NCI-H774 (cell line): ENCODE results near the gene WSB1.

ENCODE experiments used
- DNase-seq: peaks from one replicate; lab custom pipeline; 2025; lab: John Stamatoyannopoulos, UW

Gene WSB1

GRCh38 chr17:27339198-27339835 lies 45.4 kb downstream of the WSB1 start:
- DNase-seq: no peak

DNA sequence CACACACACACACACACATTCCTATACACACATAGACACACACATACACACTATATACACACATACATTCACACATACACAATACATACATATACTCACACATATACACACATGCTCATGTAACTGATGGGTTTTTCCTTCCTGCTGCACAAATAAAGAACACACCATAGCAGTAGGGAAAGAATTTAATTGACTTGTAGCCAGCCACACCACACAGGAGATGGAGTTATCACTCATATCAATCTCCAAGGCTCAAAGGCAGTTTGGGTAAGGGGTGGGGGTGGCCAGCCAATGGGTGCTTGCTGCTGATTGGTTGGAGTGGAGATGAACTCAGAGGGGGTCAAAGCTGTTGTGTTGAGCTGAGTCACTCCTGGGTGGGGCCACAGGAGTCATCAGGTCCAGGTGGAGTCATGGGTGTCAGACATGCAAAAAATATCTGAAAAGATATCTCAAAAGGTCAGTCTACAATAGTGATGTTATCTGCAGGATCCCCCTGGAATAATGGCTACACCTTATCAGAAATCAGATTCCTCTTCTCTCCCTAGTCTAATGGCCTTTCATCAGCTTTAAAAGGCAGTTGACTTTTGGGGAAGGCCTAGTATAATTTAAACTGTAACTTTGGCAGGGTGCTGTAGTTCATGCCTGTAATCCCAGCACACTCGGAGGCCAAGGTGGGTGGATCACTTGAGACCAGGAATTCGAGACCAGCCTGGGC lies 46.1 kb downstream of the WSB1 start:
- no peak for DNase-seq

DNA sequence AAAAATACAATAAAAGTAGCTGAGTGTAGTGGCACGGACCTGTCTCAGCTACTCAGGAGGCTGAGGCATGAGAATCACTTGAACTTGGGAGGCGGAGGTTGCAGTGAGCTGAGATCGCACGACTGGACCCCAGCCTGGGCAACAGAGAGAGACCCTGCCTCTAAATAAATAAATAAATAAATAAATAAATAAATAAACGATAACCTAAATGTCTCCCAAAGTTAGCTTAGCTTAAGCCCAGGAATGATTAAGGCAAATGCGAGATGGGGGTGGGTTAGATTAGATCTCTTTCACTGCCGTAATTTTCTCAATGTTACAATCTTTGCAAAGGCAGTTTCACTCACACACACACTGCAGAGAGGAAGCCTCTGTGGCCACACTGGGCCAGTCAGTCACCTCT lies 46.7 kb downstream of the WSB1 start:
- DNase-seq: no peak

DNA sequence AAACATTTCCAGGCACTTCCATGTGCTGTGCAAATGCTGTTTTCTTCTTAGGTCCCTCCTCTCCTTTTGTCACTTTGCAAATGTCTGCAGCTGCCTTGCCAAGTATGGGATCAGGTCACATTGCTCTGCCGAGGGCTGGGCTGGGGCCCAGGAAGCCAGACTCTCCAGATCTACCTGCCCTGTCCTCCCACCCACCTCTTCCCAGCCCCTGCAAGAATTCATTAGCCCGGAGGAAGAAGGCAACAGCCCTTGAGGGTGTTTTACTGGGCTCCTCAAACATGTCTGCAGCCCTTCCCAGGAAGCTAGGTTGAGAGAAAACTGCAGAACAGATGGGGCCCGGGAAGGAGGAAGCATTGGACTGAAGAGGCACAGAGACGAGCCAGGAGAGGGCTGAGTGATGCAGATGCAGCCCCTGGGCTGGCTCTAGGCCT lies 47.1 kb downstream of the WSB1 start:
- no peak for DNase-seq

- DNase-seq: no peak
These were observed 48.1 kb downstream of the WSB1 start for GRCh38 chr17:27342059-27342458.

DNA sequence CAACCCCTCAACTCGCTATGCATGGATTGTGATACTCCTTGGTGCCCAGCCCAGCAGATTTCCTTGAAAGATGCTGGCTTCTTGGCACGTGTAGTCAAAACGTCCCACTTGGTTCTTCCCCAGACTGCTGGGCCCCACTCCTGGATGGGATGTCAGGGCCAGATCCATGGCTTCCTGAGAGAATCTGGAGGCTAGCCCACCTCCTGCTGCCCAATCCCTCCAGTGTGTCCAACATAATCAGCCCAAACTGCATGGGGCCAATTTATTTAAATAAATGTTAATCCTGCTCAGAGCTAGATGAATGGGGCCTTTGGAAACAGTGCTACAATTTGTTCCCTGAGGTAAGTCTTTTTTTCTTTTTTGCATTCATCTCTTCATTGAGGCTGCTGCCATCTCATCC lies 49.4 kb downstream of the WSB1 start:
- no peak for DNase-seq

- no peak for DNase-seq
These were observed 50.2 kb downstream of the WSB1 start for GRCh38 chr17:27343977-27344607.

DNA sequence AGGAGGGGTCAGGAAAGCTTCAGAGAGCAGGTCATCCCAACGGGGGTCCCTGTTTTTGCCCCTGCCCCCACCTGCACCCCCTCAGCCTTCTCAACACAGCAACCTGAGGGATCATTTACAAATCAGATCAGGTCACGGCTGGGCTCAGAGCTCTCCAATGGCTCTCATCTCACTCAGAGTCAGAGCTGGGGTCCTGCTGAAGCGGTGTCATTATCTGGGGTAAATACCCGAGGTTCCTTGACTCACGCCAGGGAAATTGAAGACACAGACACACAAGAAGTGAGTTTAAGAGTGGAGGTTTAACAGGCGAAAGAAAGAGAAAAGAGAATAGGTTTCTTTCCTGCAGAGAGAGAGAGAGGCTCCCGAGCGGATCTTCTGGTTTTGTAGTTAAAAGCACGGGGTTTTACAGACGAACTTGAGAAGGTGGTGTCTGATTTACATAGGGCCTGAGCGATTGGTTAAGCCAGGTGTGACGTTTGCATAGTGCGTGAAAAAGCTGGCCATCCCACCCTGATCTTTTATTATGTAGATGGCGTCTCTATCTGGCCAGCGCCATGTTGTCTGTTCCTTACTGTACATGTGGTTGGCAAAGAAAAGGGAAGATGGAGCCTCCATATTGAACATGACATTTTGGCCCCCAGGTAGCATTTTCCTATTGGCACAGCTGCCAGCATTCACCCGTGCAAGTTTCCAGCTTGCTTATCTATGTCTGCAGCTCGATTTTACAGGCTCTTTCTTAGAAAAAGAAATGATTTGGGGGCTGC lies 51.4 kb downstream of the WSB1 start:
- DNase-seq: peak; percentile 94

DNA sequence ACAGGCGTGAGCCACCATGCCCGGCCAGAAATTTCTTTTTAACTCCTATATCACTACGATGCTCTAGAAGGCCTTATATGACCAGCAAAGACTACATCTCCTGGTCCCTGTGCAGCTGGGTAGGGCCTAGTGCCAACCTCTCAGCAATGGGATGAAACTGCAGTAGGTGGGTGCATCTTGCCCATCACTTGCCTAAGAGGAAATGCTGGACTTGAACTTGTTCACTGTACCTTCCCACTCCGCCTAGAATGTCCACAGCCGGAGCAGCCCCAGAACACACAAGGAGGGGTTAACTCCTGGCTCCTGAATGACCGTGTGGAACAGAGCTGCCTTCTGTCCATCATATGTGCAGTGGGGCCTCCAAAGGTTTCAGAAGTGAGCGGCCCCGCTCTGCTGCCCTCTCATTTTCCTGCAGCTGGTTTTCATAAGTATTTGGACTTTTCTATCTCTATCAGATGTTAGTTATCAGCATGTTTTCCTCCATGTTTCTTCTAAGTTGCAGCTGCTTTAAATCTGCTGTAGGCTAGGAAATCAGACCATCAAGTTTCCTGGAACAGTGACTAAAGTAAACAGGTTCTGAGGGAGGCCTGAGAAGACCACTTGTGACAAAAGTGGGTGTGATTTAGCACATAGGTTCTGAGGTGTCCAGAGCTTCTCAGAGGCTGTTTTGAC lies 52.5 kb downstream of the WSB1 start:
- DNase-seq: no peak

GRCh38 chr17:27348196-27348595 lies 54.3 kb downstream of the WSB1 start:
- DNase-seq: no peak

GRCh38 chr17:27349540-27350021 lies 55.7 kb downstream of the WSB1 start:
- DNase-seq: no peak

DNA sequence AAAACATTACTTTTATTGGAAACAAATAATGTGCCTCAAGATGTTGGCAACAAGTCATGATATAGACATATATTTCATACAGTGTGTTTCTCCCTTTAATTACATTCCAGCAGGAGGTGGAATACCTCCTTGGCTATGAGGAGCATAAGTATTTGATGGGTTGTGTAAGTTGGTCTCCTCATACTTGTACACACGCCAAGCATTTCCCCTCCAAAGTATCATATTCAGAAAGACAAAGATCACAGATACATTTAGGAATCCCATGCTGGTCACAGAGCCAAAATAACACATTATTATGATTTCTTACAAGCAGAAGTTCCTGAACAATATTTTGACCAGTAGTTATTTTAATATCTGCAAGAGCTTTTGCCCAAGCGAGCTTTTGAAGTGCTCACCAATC lies 57.8 kb downstream of the WSB1 start:
- DNase-seq: no peak

DNA sequence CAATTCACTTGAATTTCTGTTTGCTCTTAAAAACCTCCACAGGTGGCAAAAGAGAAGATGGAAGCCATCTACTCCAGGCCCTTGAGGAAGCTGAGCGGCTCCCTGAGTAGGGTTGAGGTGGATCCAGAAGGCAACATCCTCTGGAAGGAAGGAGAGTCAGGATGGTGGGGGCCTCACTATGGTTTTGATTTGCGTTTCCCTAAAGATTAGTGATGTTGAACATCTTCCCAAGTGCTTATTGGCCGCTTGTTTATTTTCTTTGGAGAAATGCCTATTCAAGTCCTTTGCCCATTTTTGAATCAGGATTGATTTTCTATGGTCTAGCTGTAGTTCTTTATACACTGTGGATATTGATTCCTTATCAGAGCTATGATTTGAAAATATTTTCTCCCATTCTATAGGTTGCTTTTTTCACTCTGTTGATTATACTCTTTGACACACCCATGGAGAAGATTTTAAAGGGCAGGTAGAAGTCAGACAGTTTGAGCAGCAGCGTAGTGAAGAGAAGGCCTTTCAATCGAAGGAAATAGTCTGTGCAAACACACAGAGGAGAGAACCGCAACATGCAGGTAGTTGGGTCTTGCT lies 58.6 kb downstream of the WSB1 start:
- no peak for DNase-seq

- no peak for DNase-seq
These were observed 59.1 kb downstream of the WSB1 start for GRCh38 chr17:27353033-27353460.

DNA sequence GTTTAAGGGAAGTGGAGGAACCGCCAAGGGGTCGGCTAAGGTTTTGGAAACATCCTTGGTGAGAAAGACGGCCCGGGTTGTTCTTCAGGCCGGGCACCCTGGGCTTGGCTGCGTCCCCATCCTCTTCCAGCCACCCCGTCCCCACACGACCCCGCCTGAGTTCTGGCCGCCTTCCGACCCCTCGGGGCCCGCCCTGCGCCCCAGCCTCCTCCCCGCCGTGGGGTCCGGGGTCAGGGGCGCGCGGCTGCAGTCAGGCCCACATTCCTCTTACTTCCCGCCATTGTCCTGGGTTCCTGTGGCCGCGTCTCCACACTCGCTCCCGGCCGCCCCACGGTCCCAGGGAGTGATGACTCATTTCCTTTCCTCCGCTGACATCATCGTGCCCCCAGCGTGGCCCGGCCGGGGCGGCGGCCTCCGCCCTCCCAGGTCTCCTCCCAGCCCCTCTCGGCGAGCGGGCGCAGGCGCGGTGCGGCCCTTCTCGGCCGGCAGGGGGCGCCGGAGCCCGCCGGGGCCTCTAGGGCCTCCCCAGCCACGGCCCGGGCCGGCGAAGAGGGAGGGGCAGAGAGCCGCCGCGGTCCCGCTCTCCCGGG lies 59.6 kb downstream of the WSB1 start:
- peak; percentile 96 for DNase-seq

- no peak for DNase-seq
These were observed 60.2 kb downstream of the WSB1 start for GRCh38 chr17:27354051-27354490.

DNA sequence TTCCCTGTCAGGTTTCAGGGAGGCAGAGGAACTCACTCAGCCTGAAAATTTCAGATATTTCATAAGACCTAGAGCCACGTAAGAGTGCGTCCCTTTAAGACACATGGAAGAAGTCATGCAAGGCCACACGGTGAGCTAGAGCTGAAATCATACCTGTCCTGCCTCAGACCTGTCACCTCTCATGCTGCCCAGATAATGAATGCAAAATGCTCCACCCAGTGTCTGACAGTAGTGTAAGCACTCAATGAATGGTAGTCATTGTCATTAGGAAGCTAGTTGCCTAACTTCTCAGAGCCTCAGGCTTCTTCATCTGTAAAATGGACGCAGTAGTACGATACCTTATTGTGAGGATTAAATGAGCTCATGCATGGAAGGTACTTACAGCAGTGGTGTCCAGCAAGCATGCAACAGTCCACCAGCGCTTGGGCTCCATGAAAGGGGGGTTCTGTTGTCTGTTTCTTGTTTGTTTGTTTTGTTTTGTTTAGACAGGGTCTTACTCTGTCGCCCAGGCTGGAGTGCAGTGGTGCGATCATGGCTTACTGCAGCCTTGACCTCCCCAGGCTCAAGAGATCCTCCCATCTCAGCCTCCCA lies 60.7 kb downstream of the WSB1 start:
- DNase-seq: no peak

- DNase-seq: no peak
These were observed 61.5 kb downstream of the WSB1 start for GRCh38 chr17:27355419-27355818.

DNA sequence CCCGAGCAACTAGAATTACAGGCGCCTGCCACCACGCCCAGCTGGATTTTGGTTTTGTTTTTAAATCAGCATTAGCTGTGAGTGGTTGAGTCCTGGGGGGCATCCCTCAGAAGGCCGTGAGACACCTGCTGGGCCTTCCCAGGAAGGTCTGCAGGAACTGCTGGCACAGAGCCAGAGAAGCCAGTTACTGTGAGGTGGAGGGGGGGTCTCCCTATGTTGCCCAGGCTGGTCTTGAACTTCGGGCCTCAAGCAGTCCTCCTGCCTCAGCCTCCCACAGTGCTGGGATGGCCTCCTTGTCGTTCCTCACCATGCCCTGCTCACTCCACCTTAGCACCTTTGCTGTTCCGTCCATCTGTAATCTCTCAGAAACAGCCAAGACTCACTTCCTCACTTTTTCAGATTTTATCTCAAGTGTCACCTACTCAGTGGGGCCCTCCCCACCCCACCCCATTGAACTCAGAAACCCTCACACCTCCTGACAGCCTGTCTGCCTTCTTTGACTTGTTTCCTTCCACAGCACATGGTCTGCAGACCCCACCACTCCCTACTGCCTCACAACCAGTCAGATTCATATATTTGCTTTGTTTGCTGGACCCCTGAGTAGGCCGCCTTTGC lies 62.3 kb downstream of the WSB1 start:
- no peak for DNase-seq

GRCh38 chr17:27357236-27357635 lies 63.3 kb downstream of the WSB1 start:
- no peak for DNase-seq
